HuH-7 (cell line): ENCODE measurements around the gene LZTS2.
A peak's percentile ranks its signal among the peaks of the same experiment; 100 is the strongest.
"Not testable (repeated sequence)": the region's sequence is repeated elsewhere in the genome, so short reads cannot be mapped to it uniquely, and the experiment has no call there.

Experiments used
- DNase-seq: peaks from one replicate; pipeline ENCODE4 v3.0.0; 2011; ENCODE audit warnings: low spot score

Gene LZTS2

GRCh38 chr10:101032637-101033224 is 33.1 kb downstream of the LZTS2 start:
- DNase-seq, result no peak

- no peak for DNase-seq
Observed at GRCh38 chr10:101033276-101033675, 33.7 kb downstream of the LZTS2 start.

- DNase-seq, result not testable (repeated sequence)
Observed at GRCh38 chr10:101034404-101034803, 34.8 kb downstream of the LZTS2 start.

- no peak for DNase-seq
Observed at GRCh38 chr10:101035314-101035713, 35.7 kb downstream of the LZTS2 start.

- DNase-seq, result no peak
Observed at GRCh38 chr10:101035916-101036702, 36.5 kb downstream of the LZTS2 start.

GRCh38 chr10:101036726-101037125 is 37.1 kb downstream of the LZTS2 start:
- no peak for DNase-seq

- DNase-seq, result no peak
Observed at GRCh38 chr10:101038484-101038883, 38.9 kb downstream of the LZTS2 start.

GRCh38 chr10:101040061-101040460 is 40.5 kb downstream of the LZTS2 start:
- no peak for DNase-seq

GRCh38 chr10:101040851-101041250 is 41.2 kb downstream of the LZTS2 start:
- no peak for DNase-seq

- peak; percentile 81 for DNase-seq
Observed at GRCh38 chr10:101041252-101041761, 41.7 kb downstream of the LZTS2 start.

- no peak for DNase-seq
Observed at GRCh38 chr10:101042118-101042517, 42.5 kb downstream of the LZTS2 start.

- DNase-seq, result peak; percentile 85
Observed at GRCh38 chr10:101042667-101043362, 43.2 kb downstream of the LZTS2 start.

GRCh38 chr10:101043363-101043707 is 43.7 kb downstream of the LZTS2 start:
- no peak for DNase-seq

- no peak for DNase-seq
Observed at GRCh38 chr10:101044117-101044516, 44.5 kb downstream of the LZTS2 start.

GRCh38 chr10:101046332-101047238 is 47.0 kb downstream of the LZTS2 start:
- DNase-seq, result no peak

- DNase-seq, result no peak
Observed at GRCh38 chr10:101047268-101047667, 47.7 kb downstream of the LZTS2 start.

- DNase-seq, result no peak
Observed at GRCh38 chr10:101047961-101048892, 48.6 kb downstream of the LZTS2 start.

GRCh38 chr10:101050208-101051069 is 50.8 kb downstream of the LZTS2 start:
- DNase-seq, result peak; percentile 82

GRCh38 chr10:101052285-101052684 is 52.7 kb downstream of the LZTS2 start:
- DNase-seq, result no peak

- no peak for DNase-seq
Observed at GRCh38 chr10:101053516-101053915, 53.9 kb downstream of the LZTS2 start.
